GM23248 (cell line): ENCODE results near the gene KLHDC8A. TPM values are rescaled to one million over a fixed set of nuclear protein-coding genes. Genes with fewer than 3 reads are reported as not detected.
A peak's percentile ranks its signal among the peaks of the same experiment; 100 is the strongest.

Experiments
- DNase-seq: peaks from one replicate; pipeline ENCODE4 v3.0.0-alpha.2; 2015
- H2AFZ ChIP-seq: fragments of 200-600 bp; sonication (generic); 2 replicates; pipeline ENCODE4 v1.6.1; 2016; ENCODE audit warnings: antibody characterized with exemption
- H3F3A ChIP-seq: fragments of 200-600 bp; sonication (generic); 2 replicates; pipeline ENCODE4 v1.6.1; 2016; ENCODE audit warnings: mild to moderate bottlenecking, antibody characterized with exemption, mixed run types; ENCODE audit not compliant: insufficient read depth
- H3K27ac ChIP-seq: fragments of 200-600 bp; sonication (generic); 2 replicates; pipeline ENCODE4 v1.5.1; 2016; ENCODE audit warnings: mild to moderate bottlenecking
- H3K27me3 ChIP-seq: fragments of 200-600 bp; sonication (generic); replicated peaks from 2 replicates; pipeline ENCODE4 v1.6.1; 2016; ENCODE audit warnings: mild to moderate bottlenecking; ENCODE audit not compliant: insufficient read depth
- H3K36me3 ChIP-seq: fragments of 200-600 bp; sonication (generic); 2 replicates; pipeline ENCODE4 v1.6.1; 2016; ENCODE audit warnings: low read depth, mild to moderate bottlenecking
- H3K4me1 ChIP-seq: fragments of 200-600 bp; sonication (generic); 2 replicates; pipeline ENCODE4 v1.6.1; 2016; ENCODE audit warnings: mild to moderate bottlenecking; ENCODE audit not compliant: insufficient read depth
- H3K4me2 ChIP-seq: fragments of 200-600 bp; sonication (generic); one replicate; pipeline ENCODE4 v1.6.1; 2016; ENCODE audit warnings: mild to moderate bottlenecking; ENCODE audit not compliant: unreplicated experiment
- H3K4me3 ChIP-seq: fragments of 200-600 bp; sonication (generic); 2 replicates; pipeline ENCODE4 v1.5.1; 2016; ENCODE audit warnings: mild to moderate bottlenecking
- H3K79me2 ChIP-seq: fragments of 200-600 bp; sonication (generic); 2 replicates; pipeline ENCODE4 v1.6.1; 2016; ENCODE audit warnings: mild to moderate bottlenecking; ENCODE audit not compliant: insufficient read depth
- H3K9ac ChIP-seq: fragments of 200-600 bp; sonication (generic); 2 replicates; pipeline ENCODE4 v1.6.1; 2016; ENCODE audit warnings: mild to moderate bottlenecking
- H3K9me2 ChIP-seq: fragments of 200-600 bp; sonication (generic); 2 replicates; pipeline ENCODE4 v1.6.1; 2016; ENCODE audit warnings: mixed run types, mild to moderate bottlenecking, moderate library complexity; ENCODE audit not compliant: insufficient read depth
- H3K9me3 ChIP-seq: fragments of 200-600 bp; sonication (generic); one replicate; pipeline ENCODE4 v1.6.1; 2017; ENCODE audit warnings: low read depth
- H4K20me1 ChIP-seq: fragments of 200-600 bp; sonication (generic); 2 replicates; pipeline ENCODE4 v1.6.0; 2016; ENCODE audit not compliant: insufficient read depth
- EZH2 ChIP-seq: fragments of 200-600 bp; sonication (generic); IDR thresholded peaks from 2 replicates; pipeline ENCODE4 v1.6.1; 2018; ENCODE audit warnings: antibody characterized with exemption, mild to moderate bottlenecking; ENCODE audit not compliant: insufficient read depth, poor library complexity, severe bottlenecking
- EZH2phosphoT487 ChIP-seq: fragments of 200-600 bp; sonication (generic); IDR thresholded peaks from 2 replicates; pipeline ENCODE4 v1.6.1; 2018; ENCODE audit warnings: antibody characterized with exemption, moderate library complexity, mild to moderate bottlenecking, low read depth; ENCODE audit not compliant: insufficient read depth
- WGBS, 2 experiments: methylation state at CpG; one replicate each; pipeline ENCODE4 v1.1.6; 2015 to 2017; ENCODE audit warnings: low lambda C conversion rate in 2 of 2, low coverage in 1 of 2; ENCODE audit errors: missing lambda C conversion rate in 2 of 2; 5-methylcytosine and 5-hydroxymethylcytosine counted together
- in situ Hi-C: fragments of 300-500 bp; cut with MboI; formaldehyde crosslinking; loops from 2 replicates; pipeline ENCODE4 v1.15.0; 2020
- polyA plus RNA-seq: library from polyadenylated mRNA; unstranded; fragments of >200 nt; fragmentation: Nextera tagmentation; extraction: Ambion mirVana; gene quantifications from 2 replicates; pipeline ENCODE4 v1.2.1, GENCODE V29; 2016
- total RNA-seq: library from RNA; depleted of rRNA; stranded (reverse); fragments of >200 nt; shearing (Covaris generic); gene quantifications from 2 replicates; pipeline ENCODE4 v1.2.3, GENCODE V29; 2014

KLHDC8A gene
- total and polyA plus RNA-seq, 2 experiments from 2014 or later, result not detected

DNA sequence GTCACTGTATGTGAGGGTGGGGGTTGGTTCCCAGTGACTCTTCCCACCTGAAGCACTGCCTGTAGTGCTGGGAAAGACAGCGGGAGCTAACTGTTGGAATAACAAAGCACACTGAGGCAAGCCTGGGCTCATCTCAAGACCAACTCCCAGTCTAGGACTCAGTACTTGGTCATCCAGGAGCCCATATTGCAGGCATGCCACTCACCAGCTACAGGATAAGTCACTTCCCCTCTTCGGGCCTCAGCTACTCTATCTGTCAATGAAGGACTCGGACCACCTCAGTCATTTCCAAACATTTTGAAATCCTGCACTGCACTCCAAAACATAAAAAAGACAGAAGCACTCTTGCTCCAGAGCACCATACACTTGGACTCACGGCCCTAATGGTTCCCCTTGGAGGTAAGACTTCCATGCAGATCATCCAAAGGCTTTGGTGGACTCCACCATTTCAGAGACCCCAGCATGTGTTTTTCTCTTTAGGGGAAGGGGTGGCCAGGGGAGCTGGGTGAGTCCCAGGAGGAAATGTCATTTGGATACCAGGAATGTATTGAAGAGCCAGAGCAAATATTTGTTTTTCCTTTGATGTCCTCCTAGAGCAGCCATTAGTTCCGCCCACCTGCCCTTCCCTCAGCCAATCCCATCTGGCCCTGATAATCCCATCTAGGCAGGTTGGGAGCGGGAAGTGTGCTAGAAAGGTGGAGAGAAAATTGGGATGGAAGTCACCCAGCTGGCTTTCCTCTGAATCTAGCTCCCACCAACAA is 38.3 kb downstream of the KLHDC8A start:
- Histone ChIP-seq H3K9ac (no peak overlapping the region), H4K20me1 (no peaks in the 10 kb centered on the region), H3K4me3 (peak overlapping the region; percentile 88; the same call in 1 of the 2 replicates), H3K4me2 (peak overlapping the region; percentile 78), H3K79me2 (peaks cover 80% of the 10 kb centered on the region), H3K4me1 (peaks cover 17% of the 10 kb centered on the region), H3K9me3 (no peaks in the 10 kb centered on the region), H3K36me3 (no peaks in the 10 kb centered on the region), H3K9me2 (no peaks in the 10 kb centered on the region), H3F3A (peaks cover 10% of the 10 kb centered on the region; the same call in 1 of the 2 replicates), H3K27me3 (no peaks in the 10 kb centered on the region), H3K27ac (no peak overlapping the region), H2AFZ (no peak overlapping the region)
- 83 to 85% methylated on average over 6 of the region's 6 CpGs for WGBS, 2 experiments
- no peak for TF ChIP-seq EZH2phosphoT487
- no peak for TF ChIP-seq EZH2
- no peak for DNase-seq
- in situ Hi-C loops, result no loop called here

DNA sequence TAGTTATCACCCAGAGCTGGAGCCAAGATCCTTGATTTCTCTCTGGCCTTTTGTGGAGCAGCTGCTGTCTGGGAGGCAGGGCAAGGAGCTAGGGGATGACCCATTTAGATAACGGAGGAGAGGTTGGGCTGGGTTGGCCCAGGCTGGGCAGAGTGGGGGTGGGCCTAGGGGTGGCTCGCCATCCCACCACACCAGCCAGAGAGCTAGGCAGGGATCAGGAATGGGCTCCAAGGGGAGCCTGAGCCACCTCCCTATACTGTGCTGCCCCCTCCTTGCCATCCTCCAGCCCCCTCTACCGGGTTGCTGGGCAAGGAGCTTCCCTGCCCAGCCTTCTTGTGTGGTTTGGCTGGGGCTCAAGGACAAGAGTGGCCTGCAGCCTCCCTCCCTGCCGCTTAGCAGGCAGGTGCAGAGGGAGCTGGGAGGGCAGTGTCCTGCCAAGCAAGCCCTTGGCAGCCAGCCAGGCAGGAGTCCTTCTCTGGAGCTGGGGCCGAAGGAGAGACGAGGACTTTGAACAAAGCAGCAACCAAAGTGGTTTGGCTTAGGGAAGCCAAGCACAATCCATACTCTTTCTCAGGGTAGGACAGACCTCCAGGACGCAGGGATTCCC is 39.3 kb downstream of the KLHDC8A start:
- peaks cover 10% of the 10 kb centered on the region; the same call in 1 of the 2 replicates for H3F3A ChIP-seq
- DNase-seq, result no peak
- in situ Hi-C loops, result no loop called here
- no peaks in the 10 kb centered on the region for H3K27me3 ChIP-seq
- H2AFZ ChIP-seq, result no peak overlapping the region
- no peaks in the 10 kb centered on the region for H4K20me1 ChIP-seq
- H3K9ac ChIP-seq, result no peak overlapping the region
- H3K79me2 ChIP-seq, result peaks cover 90% of the 10 kb centered on the region
- TF ChIP-seq EZH2 (no peak), EZH2phosphoT487 (no peak)
- H3K4me3 ChIP-seq, result no peak overlapping the region
- H3K27ac ChIP-seq, result no peak overlapping the region
- H3K4me2 ChIP-seq, result no peak overlapping the region
- no peaks in the 10 kb centered on the region for H3K9me3 ChIP-seq
- H3K9me2 ChIP-seq, result no peaks in the 10 kb centered on the region
- H3K4me1 ChIP-seq, result peaks cover 17% of the 10 kb centered on the region
- H3K36me3 ChIP-seq, result no peaks in the 10 kb centered on the region
- 71 to 77% methylated on average over 7 of the region's 7 CpGs for WGBS, 2 experiments

DNA sequence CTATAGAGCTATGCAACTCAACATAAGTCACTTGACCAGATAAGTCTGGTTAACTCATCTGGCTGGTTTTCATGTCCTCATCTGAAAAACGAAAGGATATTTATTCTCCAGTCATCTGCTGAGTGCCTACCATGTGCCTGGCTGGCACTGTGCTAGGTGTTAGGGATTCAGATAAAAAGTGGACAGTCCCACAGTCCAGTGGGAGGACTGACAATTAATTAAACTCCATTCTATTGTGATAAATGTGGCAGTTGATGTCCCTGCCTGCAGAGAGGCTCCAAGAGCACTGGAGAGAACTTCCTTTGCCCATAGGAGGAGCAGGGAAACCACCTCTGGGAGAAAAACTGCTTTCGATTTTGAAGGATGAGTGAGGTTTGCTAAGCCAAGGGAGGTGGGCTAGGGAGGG is 40.6 kb downstream of the KLHDC8A start:
- H3K27ac ChIP-seq, result no peak overlapping the region
- H3K79me2 ChIP-seq, result peaks cover 100% of the 10 kb centered on the region
- no peaks in the 10 kb centered on the region for H3K27me3 ChIP-seq
- no peaks in the 10 kb centered on the region for H3K9me2 ChIP-seq
- H4K20me1 ChIP-seq, result no peaks in the 10 kb centered on the region
- 60 to 77% methylated on average over 2 of the region's 2 CpGs for WGBS, 2 experiments
- TF ChIP-seq EZH2phosphoT487 (no peak), EZH2 (no peak)
- peaks cover 17% of the 10 kb centered on the region for H3K4me1 ChIP-seq
- H3K4me3 ChIP-seq, result no peak overlapping the region
- H3K9me3 ChIP-seq, result no peaks in the 10 kb centered on the region
- H3K9ac ChIP-seq, result no peak overlapping the region
- peaks cover 10% of the 10 kb centered on the region; the same call in 1 of the 2 replicates for H3F3A ChIP-seq
- H3K4me2 ChIP-seq, result no peak overlapping the region
- in situ Hi-C loops, result no loop called here
- no peak overlapping the region for H2AFZ ChIP-seq
- DNase-seq, result no peak
- no peaks in the 10 kb centered on the region for H3K36me3 ChIP-seq

GRCh38 chr1:205315008-205315618 is 41.6 kb downstream of the KLHDC8A start:
- Histone ChIP-seq H3F3A (peaks cover 10% of the 10 kb centered on the region; the same call in 1 of the 2 replicates), H3K27ac (no peak overlapping the region), H3K4me1 (peaks cover 14% of the 10 kb centered on the region), H3K9me3 (no peaks in the 10 kb centered on the region), H3K9me2 (no peaks in the 10 kb centered on the region), H3K79me2 (peaks cover 98% of the 10 kb centered on the region), H3K4me2 (no peak overlapping the region), H2AFZ (no peak overlapping the region), H4K20me1 (no peaks in the 10 kb centered on the region), H3K27me3 (no peaks in the 10 kb centered on the region), H3K36me3 (peaks cover 4% of the 10 kb centered on the region), H3K9ac (no peak overlapping the region), H3K4me3 (no peak overlapping the region)
- in situ Hi-C loops, result no loop called here
- WGBS, 2 experiments, result 92 to 93% methylated on average over 5 of the region's 5 CpGs
- TF ChIP-seq EZH2phosphoT487 (no peak), EZH2 (no peak)
- DNase-seq, result no peak
